ENCODE data around the gene FN3KRP.

- TF ChIP-seq ZFP30 (CRISPR knock-in tag; IDR thresholded peaks at IDR 0.05) (no peak), RARB (CRISPR knock-in tag; IDR thresholded peaks at IDR 0.05) (no peak), CSDC2 (CRISPR knock-in tag; IDR thresholded peaks at IDR 0.05) (no peak), SNAI2 (CRISPR knock-in tag; IDR thresholded peaks at IDR 0.05) (no peak)
Measured at GRCh38 chr17:82751571-82752370, 35.3 kb downstream of the FN3KRP start, which contains the start of gene TBCD.

All from SK-N-SH treated with all-trans-retinoic acid at 6 μM for 48 hours (cell line).